HG02588 (cell line): ENCODE results near the gene TNXB.
"Not testable (repeated sequence)": the region's sequence is repeated elsewhere in the genome, so short reads cannot be mapped to it uniquely, and the experiment has no call there.

Source experiments
- ATAC-seq: cut with Tn5 transposase; IDR thresholded peaks from one replicate; pipeline ENCODE4 v1.9.1; 2021; ENCODE audit warnings: mild to moderate bottlenecking, moderate library complexity; ENCODE audit not compliant: unreplicated experiment

TNXB gene

GRCh38 chr6:32109114-32109764 lies at the start of gene TNXB:
TNXB (minus strand) TSS chr6:32109338; CDS start chr6:32098198, 11,140 bp downstream.
- ATAC-seq, result no peak

GRCh38 chr6:32158052-32158451 lies 48.9 kb upstream of the TNXB start:
- no peak for ATAC-seq

- ATAC-seq, result no peak
These were observed 47.8 kb upstream of the TNXB start for GRCh38 chr6:32156891-32157290.

- ATAC-seq, result no peak
These were observed 45.5 kb upstream of the TNXB start for GRCh38 chr6:32154514-32155161.

- no peak for ATAC-seq
These were observed 44.7 kb upstream of the TNXB start, which contains the start of gene PPT2 for GRCh38 chr6:32153564-32154513. PPT2 (plus strand) TSS chr6:32154141; CDS start chr6:32154595, 454 bp downstream.

GRCh38 chr6:32152769-32153563 lies 43.8 kb upstream of the TNXB start:
- no peak for ATAC-seq

- no peak for ATAC-seq
These were observed 43.0 kb upstream of the TNXB start, which contains the start of gene PRRT1 for GRCh38 chr6:32151863-32152768. PRRT1 (minus strand) TSS chr6:32151939; CDS start chr6:32151827, 112 bp downstream.

GRCh38 chr6:32151181-32151862 lies 42.2 kb upstream of the TNXB start:
- ATAC-seq, result no peak

GRCh38 chr6:32149932-32150870 lies 41.1 kb upstream of the TNXB start:
- ATAC-seq, result no peak

GRCh38 chr6:32149092-32149755 lies 40.1 kb upstream of the TNXB start:
- ATAC-seq, result no peak

- no peak for ATAC-seq
These were observed 39.4 kb upstream of the TNXB start for GRCh38 chr6:32148289-32149091.

- no peak for ATAC-seq
These were observed 38.4 kb upstream of the TNXB start for GRCh38 chr6:32147401-32148132.

- no peak for ATAC-seq
These were observed 37.5 kb upstream of the TNXB start for GRCh38 chr6:32146687-32147086.

- ATAC-seq, result no peak
These were observed 37.1 kb upstream of the TNXB start for GRCh38 chr6:32146287-32146686.

GRCh38 chr6:32144238-32144637 lies 35.1 kb upstream of the TNXB start:
- ATAC-seq, result not testable (repeated sequence)
